ENCODE data around the gene HAUS3.
"Not testable (repeated sequence)": the region's sequence is repeated elsewhere in the genome, so short reads cannot be mapped to it uniquely, and the experiment has no call there.

HAUS3 gene

GRCh38 chr4:2218436-2218835, 23.5 kb downstream of the HAUS3 start:
- DNase-seq = no peak

- no peak for DNase-seq
Measured at GRCh38 chr4:2217726-2218125, 24.2 kb downstream of the HAUS3 start.

GRCh38 chr4:2212831-2213230, 29.1 kb downstream of the HAUS3 start:
- no peak for DNase-seq

GRCh38 chr4:2202789-2203188, 39.1 kb downstream of the HAUS3 start:
- DNase-seq = not testable (repeated sequence)

- no peak for DNase-seq
Measured at GRCh38 chr4:2194496-2194895, 47.4 kb downstream of the HAUS3 start.

GRCh38 chr4:2193326-2193725, 48.6 kb downstream of the HAUS3 start:
- DNase-seq = no peak

- DNase-seq = no peak
Measured at GRCh38 chr4:2186865-2187172, 55.1 kb downstream of the HAUS3 start.

- peak; percentile 62 for DNase-seq
Measured at GRCh38 chr4:2186133-2186864, 55.6 kb downstream of the HAUS3 start.

GRCh38 chr4:2183394-2183793, 58.5 kb downstream of the HAUS3 start:
- DNase-seq = no peak

GRCh38 chr4:2182994-2183393, 58.9 kb downstream of the HAUS3 start:
- DNase-seq = no peak

GRCh38 chr4:2180410-2180809, 61.5 kb downstream of the HAUS3 start:
- no peak for DNase-seq

GRCh38 chr4:2179717-2180116, 62.2 kb downstream of the HAUS3 start:
- DNase-seq = no peak

- no peak for DNase-seq
Measured at GRCh38 chr4:2178986-2179385, 62.9 kb downstream of the HAUS3 start.
